ENCODE data around the gene SUSD6.

DNA sequence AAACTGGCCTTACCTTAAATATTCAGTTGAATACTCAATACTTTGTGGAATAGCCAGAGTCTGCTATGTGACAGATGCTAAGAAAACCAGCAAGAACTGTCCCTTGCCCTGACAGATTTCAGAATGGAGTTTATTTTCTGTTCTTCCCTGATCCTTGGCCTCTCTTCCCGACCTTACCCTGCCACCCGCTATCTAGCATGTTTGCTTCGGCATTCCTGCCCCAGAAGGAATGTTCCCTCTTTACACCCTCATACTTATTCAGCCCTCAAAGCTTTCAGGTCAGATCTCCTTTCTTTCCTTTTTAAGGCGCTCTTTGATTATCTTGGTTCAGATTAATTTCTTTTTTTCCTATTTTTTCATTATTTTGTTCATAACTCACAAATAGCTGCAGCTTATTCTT, 21.8 kb downstream of the SUSD6 start:
- TF ChIP-seq, protein P1, sequence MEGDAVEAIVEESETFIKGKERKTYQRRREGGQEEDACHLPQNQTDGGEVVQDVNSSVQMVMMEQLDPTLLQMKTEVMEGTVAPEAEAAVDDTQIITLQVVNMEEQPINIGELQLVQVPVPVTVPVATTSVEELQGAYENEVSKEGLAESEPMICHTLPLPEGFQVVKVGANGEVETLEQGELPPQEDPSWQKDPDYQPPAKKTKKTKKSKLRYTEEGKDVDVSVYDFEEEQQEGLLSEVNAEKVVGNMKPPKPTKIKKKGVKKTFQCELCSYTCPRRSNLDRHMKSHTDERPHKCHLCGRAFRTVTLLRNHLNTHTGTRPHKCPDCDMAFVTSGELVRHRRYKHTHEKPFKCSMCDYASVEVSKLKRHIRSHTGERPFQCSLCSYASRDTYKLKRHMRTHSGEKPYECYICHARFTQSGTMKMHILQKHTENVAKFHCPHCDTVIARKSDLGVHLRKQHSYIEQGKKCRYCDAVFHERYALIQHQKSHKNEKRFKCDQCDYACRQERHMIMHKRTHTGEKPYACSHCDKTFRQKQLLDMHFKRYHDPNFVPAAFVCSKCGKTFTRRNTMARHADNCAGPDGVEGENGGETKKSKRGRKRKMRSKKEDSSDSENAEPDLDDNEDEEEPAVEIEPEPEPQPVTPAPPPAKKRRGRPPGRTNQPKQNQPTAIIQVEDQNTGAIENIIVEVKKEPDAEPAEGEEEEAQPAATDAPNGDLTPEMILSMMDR (IDR thresholded peaks at IDR 0.05), result no peak
- TF ChIP-seq EZH2phosphoT487 (IDR thresholded peaks at IDR 0.05; ENCODE audit: borderline replicate concordance, low read depth), result no peak
- no peak for TF ChIP-seq TCF12 (IDR thresholded peaks at IDR 0.05)
- no peak for TF ChIP-seq NFIC (IDR thresholded peaks at IDR 0.05; ENCODE audit: borderline replicate concordance)
- TF ChIP-seq, protein P2, sequence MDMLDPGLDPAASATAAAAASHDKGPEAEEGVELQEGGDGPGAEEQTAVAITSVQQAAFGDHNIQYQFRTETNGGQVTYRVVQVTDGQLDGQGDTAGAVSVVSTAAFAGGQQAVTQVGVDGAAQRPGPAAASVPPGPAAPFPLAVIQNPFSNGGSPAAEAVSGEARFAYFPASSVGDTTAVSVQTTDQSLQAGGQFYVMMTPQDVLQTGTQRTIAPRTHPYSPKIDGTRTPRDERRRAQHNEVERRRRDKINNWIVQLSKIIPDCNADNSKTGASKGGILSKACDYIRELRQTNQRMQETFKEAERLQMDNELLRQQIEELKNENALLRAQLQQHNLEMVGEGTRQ (IDR thresholded peaks at IDR 0.05; ENCODE audit: borderline replicate concordance, low read depth, low read length), result no peak
- TF ChIP-seq RAD21 (IDR thresholded peaks at IDR 0.05; ENCODE audit: low read length), result no peak
